Progenitor cell of endocrine pancreas (in vitro differentiated cells): ENCODE results near the gene MTAP. TPM values are rescaled to one million over a fixed set of nuclear protein-coding genes. Genes with fewer than 3 reads are reported as not detected.
A peak's percentile ranks its signal among the peaks of the same experiment; 100 is the strongest.

Source experiments
- DNase-seq: peaks from one replicate; pipeline ENCODE4 v3.0.0; 2021; ENCODE audit warnings: low spot score; ENCODE audit not compliant: unreplicated experiment
- H3K27ac Mint-ChIP-seq: 2 replicates; pipeline ENCODE4 v1.8.0; 2021; ENCODE audit warnings: mild to moderate bottlenecking, moderate library complexity, mixed read lengths
- H3K27me3 Mint-ChIP-seq: 2 replicates; pipeline ENCODE4 v1.8.0; 2021; ENCODE audit warnings: mixed read lengths
- H3K36me3 Mint-ChIP-seq: 2 replicates; pipeline ENCODE4 v1.8.0; 2022; ENCODE audit warnings: mixed read lengths; ENCODE audit not compliant: insufficient read depth
- H3K4me1 Mint-ChIP-seq: 2 replicates; pipeline ENCODE4 v1.8.0; 2021; ENCODE audit warnings: low read depth, mixed read lengths
- H3K4me3 Mint-ChIP-seq: 2 replicates; pipeline ENCODE4 v1.8.0; 2021; ENCODE audit warnings: low read depth, mild to moderate bottlenecking, moderate library complexity, mixed read lengths
- H3K9me3 Mint-ChIP-seq: 2 replicates; pipeline ENCODE4 v1.8.0; 2021; ENCODE audit warnings: low read depth, mixed read lengths
- CTCF ChIP-seq: fragments of 200-600 bp; sonication (generic); IDR thresholded peaks from one replicate; pipeline ENCODE4 v1.5.0; 2021; ENCODE audit warnings: antibody characterized with exemption, mild to moderate bottlenecking; ENCODE audit not compliant: unreplicated experiment
- total RNA-seq: library from RNA; stranded (reverse); gene quantifications from 2 replicates; pipeline ENCODE4 v1.2.1, GENCODE V29; 2021

The MTAP gene
- total RNA-seq, 1 donor from 2014 or later: 73.4 TPM

- Mint-ChIP-seq H3K9me3 (no peaks in the 10 kb centered on the region), H3K4me1 (peaks cover 5% of the 10 kb centered on the region), H3K36me3 (no peaks in the 10 kb centered on the region), H3K27me3 (peaks cover 99% of the 10 kb centered on the region), H3K27ac (peak overlapping the region; percentile 24), H3K4me3 (no peak overlapping the region)
- DNase-seq: no peak
- TF ChIP-seq CTCF: no peak
Observed at GRCh38 chr9:21969011-21969940, 166.8 kb downstream of the MTAP start.

GRCh38 chr9:21969951-21970799 lies 167.7 kb downstream of the MTAP start:
- no peak for DNase-seq
- Mint-ChIP-seq H3K9me3 (no peaks in the 10 kb centered on the region), H3K4me3 (no peak overlapping the region), H3K27me3 (peaks cover 99% of the 10 kb centered on the region), H3K4me1 (peaks cover 9% of the 10 kb centered on the region), H3K36me3 (no peaks in the 10 kb centered on the region), H3K27ac (peak overlapping the region; percentile 76)
- TF ChIP-seq CTCF: no peak

DNA sequence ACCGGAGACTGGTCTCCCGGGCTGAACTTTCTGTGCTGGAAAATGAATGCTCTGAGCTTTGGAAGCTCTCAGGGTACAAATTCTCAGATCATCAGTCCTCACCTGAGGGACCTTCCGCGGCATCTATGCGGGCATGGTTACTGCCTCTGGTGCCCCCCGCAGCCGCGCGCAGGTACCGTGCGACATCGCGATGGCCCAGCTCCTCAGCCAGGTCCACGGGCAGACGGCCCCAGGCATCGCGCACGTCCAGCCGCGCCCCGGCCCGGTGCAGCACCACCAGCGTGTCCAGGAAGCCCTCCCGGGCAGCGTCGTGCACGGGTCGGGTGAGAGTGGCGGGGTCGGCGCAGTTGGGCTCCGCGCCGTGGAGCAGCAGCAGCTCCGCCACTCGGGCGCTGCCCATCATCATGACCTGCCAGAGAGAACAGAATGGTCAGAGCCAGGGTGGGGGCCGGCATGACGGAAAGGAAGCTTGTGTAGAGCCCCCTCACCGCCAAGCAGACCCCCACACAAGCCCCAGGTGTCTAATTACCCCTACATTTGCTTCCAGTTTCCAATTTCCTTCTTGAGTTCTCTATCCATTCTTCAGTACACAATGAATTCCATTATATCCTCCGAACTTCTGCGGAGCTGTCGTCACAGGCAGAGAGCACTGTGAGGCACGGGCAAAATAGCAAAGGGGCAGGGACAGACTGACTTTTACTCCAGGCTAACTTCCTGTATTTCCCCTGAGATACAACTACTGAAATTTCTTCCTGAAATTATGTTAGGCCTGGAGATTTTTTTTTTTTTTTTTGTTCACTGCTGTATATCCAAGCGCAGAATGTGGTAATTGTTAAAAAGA lies 168.6 kb downstream of the MTAP start:
- Mint-ChIP-seq H3K36me3 (no peaks in the 10 kb centered on the region), H3K4me3 (no peak overlapping the region), H3K27me3 (peaks cover 99% of the 10 kb centered on the region), H3K4me1 (peaks cover 12% of the 10 kb centered on the region), H3K9me3 (no peaks in the 10 kb centered on the region), H3K27ac (no peak overlapping the region)
- no peak for TF ChIP-seq CTCF
- DNase-seq: no peak

GRCh38 chr9:21972361-21972760 lies 169.9 kb downstream of the MTAP start:
- H3K27ac Mint-ChIP-seq: no peak overlapping the region
- TF ChIP-seq CTCF: no peak
- no peak for DNase-seq
- no peaks in the 10 kb centered on the region for H3K36me3 Mint-ChIP-seq
- no peak overlapping the region for H3K4me3 Mint-ChIP-seq
- peaks cover 12% of the 10 kb centered on the region for H3K4me1 Mint-ChIP-seq
- H3K9me3 Mint-ChIP-seq: no peaks in the 10 kb centered on the region
- H3K27me3 Mint-ChIP-seq: peaks cover 99% of the 10 kb centered on the region
